ENCODE results near the gene NDUFB11.

The NDUFB11 gene

DNA sequence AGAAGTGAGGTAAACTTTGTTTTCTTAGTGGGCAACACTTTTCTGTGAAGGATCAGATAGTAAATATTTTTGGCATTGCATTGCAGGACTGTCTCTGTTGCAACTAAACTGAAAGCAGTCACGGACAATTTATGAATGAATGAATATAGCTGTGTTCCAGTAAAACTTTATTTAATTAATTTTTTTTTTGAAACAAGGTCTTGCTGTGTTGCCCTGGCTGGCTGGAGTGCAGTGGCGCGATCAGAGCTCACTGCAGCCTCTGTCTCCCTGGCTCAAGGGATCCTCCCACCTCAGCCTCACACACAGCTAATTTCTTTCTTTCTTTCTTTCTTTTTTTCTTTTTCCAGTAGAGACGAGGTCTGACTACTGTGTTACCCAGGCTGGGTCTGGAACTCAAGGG, 16.3 kb upstream of the NDUFB11 start:
- TF ChIP-seq, protein P1, sequence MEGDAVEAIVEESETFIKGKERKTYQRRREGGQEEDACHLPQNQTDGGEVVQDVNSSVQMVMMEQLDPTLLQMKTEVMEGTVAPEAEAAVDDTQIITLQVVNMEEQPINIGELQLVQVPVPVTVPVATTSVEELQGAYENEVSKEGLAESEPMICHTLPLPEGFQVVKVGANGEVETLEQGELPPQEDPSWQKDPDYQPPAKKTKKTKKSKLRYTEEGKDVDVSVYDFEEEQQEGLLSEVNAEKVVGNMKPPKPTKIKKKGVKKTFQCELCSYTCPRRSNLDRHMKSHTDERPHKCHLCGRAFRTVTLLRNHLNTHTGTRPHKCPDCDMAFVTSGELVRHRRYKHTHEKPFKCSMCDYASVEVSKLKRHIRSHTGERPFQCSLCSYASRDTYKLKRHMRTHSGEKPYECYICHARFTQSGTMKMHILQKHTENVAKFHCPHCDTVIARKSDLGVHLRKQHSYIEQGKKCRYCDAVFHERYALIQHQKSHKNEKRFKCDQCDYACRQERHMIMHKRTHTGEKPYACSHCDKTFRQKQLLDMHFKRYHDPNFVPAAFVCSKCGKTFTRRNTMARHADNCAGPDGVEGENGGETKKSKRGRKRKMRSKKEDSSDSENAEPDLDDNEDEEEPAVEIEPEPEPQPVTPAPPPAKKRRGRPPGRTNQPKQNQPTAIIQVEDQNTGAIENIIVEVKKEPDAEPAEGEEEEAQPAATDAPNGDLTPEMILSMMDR (IDR thresholded peaks at IDR 0.05; ENCODE audit: low read length, missing control alignments), result no peak
- DNase-seq (ENCODE audit: low read depth), result no peak
- H3K4me3 ChIP-seq (replicated peaks; ENCODE audit: low read depth, low read length), result no peak overlapping the region

DNA sequence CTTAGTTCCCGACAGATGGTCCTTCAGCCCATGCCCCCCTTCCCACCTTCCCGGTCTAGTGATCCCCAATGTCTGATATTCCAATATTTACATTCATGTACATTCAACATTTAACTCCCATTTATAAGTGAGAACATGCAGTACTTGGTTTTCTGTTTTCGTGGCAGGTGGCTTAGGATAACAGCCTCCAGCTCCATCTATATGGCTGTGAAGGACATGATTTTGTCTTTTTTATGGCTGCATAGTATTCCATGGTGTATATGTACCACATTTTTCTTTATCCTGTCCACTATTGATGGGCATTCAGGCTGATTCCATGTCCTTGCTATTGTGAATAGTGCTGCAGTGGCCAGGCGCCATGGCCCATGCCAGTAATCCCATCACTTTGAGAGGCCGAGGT, 14.3 kb upstream of the NDUFB11 start:
- TF ChIP-seq, protein P1 (IDR thresholded peaks at IDR 0.05; ENCODE audit: low read length, missing control alignments), result no peak
- DNase-seq (ENCODE audit: low read depth), result no peak
- no peak overlapping the region for H3K4me3 ChIP-seq (replicated peaks; ENCODE audit: low read depth, low read length)

DNA sequence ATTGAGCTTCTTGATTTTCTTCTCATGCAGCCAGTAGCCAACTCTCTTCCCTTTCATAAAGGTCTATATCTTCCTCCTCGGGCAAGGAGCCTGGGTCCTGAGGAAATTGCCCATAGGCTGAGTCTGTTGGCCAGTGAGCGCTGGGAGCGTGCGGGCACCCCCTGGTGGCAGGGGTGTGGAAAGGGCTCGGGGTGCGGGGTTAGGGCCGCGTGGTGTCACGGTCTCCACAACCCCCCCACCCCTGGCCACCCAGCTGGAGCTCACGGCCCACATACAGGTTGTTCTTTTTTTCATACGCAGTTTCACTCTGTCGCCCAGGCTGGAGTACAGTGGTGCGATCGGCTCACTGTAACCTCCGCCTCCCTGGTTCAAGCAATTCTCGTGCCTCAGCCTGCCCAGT, 13.6 kb upstream of the NDUFB11 start:
- DNase-seq (ENCODE audit: low read depth), result no peak
- no peak overlapping the region for H3K4me3 ChIP-seq (replicated peaks; ENCODE audit: low read depth, low read length)

DNA sequence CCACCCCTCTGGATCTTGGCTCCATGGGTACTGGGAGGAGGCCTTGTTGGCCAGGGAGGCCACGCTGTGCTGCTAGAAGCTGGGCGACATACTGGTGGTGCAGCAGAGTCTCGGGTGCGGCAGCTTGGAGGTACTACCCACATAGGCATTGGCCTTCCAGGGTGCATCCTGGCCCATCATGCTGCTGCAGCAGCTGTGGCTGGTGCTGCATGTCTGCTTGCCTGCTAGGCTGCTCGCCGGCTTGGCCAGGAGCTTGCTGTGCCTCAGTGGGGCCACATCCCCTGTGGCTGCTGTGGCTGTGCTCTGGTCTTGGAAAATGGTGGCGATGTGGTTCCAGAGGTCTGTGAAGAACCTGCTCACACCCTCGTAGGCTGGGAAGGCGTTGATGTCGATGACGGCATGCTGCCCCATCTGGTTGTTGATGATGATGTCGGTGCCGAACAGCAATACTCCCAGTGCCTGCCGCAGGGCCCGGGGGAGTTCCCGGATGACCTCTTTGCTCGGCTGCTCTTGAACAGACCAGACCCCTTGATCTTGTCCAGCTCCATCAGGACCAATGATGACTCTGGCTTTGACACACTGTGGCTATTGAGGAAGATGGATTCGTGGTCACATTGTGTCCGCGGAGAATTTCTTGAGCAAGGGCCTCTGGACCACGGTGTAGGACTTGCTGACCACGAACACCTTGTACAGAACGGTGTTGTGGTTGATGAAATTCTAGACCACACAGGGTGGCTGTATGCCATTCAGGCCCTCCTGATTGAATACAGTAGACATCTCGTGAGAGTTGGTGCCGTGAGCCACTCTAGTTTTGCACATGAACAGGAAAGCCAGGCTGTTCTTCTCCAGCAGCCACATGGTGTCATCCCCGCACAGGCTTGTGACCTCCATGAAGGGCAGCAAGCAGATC, 12.4 kb upstream of the NDUFB11 start:
- no peak for DNase-seq (ENCODE audit: low read depth)
- TF ChIP-seq, protein P1 (IDR thresholded peaks at IDR 0.05; ENCODE audit: low read length, missing control alignments), result no peak
- no peak overlapping the region for H3K4me3 ChIP-seq (replicated peaks; ENCODE audit: low read depth, low read length)

More for the DNA sequence above, 13.6 kb upstream of the NDUFB11 start:
- TF ChIP-seq, protein P1 (IDR thresholded peaks at IDR 0.05; ENCODE audit: low read length, missing control alignments), result no peak

DNA sequence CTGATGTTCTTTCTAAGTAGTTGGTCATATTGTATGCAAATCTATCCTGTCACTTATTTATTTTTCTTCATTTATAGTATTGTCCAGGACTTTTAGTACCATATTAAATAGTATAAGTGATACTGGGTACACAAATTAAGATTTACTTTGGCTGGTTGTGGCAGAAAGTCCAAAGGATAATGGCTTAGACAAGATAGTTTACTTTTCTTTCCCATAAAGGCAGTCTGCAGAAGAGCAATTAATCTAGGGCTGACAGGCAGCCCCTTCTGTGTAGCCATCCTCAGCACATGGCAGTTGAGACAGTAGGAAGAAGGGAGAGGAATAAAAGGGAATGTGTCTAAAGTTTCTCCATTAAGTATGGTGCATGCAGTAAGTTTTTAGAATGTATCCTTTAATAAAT, 6.9 kb upstream of the NDUFB11 start:
- DNase-seq (ENCODE audit: low read depth), result no peak
- no peak overlapping the region for H3K4me3 ChIP-seq (replicated peaks; ENCODE audit: low read depth, low read length)
- TF ChIP-seq, protein P1 (IDR thresholded peaks at IDR 0.05; ENCODE audit: low read length, missing control alignments), result no peak

DNA sequence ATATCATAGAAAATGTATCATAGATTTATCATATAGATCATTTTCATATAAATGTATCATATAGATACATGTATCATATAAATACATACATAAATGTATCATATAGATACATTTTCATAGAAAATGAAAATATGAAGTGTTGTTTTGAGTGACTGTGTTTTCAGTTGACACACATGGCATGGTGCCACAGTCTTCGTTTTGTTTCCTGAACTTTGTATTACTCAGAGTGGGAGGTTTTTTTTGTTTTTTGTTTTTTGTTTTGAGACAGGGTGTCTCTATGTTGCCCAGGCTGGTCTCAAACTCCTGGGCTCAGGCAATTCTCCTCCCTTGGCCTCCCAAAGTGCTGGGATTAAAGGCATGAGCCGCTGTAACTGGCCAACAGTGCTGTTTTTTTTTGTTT, 4.4 kb upstream of the NDUFB11 start:
- no peak overlapping the region for H3K4me3 ChIP-seq (replicated peaks; ENCODE audit: low read depth, low read length)
- TF ChIP-seq, protein P1 (IDR thresholded peaks at IDR 0.05; ENCODE audit: low read length, missing control alignments), result no peak
- DNase-seq (ENCODE audit: low read depth), result peak; percentile 62

Measured in fibroblast of pulmonary artery (primary cell).